NCI-H82 (cell line): ENCODE data around the gene YIF1A.
"Not testable (repeated sequence)": the region's sequence is repeated elsewhere in the genome, so short reads cannot be mapped to it uniquely, and the experiment has no call there.

ENCODE experiments used
- DNase-seq: peaks from one replicate; lab custom pipeline; 2025; lab: John Stamatoyannopoulos, UW

The YIF1A gene

DNA sequence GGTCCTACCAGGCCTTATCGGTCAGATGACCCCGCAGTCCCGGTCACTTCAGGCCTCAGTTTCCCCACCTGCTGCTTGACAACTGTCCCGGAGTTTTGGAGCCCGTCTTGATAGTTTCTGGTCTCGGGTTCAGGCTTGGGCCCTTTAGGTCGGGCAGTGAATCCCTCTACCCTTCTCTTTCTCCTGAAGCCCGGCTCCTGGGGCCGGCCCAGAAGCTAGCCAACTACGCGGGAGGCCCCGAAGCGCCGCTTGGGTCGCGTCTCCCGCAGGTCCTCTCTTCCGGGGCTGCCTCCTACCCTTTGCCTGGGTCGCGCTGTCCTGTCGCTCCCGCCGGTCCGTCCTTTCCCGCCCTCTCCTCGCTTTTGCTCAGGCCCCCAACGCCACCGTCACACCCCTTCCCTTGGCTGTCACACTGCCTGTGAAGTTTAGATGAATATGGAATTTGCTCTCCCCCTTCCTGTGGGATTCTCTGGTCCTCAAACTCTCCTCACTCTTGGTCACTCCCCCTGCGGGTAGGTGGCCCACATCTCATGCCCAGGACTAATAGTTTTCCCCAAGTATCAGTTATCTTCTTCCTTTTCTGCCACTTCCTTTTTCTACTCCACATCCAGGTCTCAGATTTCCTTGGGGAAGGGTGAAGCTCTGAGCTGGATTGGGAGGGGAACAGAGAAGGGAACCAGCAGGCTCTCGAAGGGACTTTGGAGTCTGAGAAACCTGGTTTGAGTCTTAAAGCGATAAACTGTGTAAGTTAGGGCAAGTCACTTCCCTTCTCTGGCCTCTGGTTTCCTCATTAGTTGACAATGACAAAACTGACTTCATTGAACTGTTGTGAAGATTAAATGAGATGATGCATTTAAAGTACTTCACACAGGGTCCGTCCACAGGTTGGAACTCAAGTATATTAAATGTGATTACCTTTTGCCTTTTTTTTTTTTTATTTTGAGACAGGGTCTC, 19.7 kb downstream of the YIF1A start:
- DNase-seq: peak; percentile 38

DNA sequence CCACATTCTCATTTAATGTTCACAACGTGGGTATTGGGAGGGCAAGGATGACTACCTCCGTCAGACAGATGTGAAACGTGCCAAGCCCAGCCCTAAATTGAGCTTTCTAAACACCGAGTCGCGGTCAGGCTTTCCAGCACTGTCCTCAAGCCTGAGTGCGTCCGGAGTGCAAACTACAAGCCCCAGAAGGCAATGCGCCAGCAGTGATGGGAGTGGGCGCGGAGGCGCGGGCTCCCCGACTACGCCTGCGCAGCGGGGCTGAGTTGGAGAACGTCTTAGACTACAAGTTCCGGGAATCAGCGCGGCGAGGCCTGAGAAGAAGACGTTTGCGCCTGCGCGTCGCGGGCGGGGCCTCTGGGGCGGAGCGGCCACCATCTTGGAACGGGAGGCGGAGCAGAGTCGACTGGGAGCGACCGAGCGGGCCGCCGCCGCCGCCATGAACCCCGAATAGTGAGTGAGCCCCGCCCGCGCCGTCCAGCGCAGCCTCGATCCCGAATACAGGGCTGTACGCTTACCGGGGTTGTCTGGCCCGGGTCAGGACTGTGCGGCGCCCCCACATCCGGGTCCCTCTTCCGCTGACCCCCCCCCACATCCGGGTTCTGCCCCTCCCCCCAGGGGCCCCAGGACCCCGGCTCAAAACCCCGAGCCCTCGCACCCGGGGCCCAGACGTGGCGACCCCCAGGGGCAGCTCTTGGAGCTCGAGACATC, 20.5 kb downstream of the YIF1A start, which contains the start of gene RAB1B:
Gene RAB1B (plus strand): TSS at position 396 of the 708 bp plus-strand sequence. CDS start 41 bp downstream, at position 437.
- DNase-seq: peak; percentile 99

DNA sequence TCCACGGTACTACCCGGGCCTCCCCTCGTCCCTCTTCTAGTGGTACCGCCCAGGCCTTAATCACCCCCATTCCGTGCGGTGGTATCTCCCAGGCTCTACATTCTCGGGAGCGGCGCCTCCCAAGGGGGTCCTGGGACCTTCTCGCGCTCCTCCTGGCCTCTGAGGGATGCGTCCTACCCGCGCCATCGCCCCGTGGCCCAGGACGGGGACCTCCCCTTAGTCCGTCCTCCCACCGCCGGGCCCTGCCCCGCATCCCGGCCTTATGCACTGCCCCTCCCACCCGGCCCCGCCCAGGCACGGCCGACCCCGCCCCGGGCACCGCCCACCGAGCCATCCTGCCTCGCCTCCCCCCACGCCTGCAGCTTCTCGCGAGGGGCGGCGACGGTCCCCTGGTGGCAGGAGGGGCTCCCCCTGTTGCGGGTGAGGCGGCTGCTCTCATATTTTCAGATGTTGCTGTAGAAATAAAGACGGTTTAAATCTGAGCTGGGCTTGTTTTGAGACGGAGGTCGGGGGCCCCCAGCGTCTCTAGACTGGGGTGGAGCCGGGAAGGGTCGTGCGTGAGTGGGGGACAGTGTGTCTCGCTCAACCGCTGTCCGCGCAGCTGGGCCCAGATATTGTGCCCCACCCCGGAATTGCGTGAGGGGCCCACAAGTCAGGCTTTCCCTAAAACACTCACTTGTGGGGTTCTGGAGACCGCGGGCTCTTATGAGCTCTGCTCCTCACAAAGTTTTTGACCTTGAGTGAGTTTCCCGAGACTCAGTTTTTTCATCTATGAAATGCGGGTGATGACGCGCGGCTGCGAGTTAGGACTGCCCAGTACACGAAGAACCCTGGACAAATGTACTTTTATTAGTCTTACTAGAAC, 21.3 kb downstream of the YIF1A start:
- DNase-seq: peak; percentile 85

DNA sequence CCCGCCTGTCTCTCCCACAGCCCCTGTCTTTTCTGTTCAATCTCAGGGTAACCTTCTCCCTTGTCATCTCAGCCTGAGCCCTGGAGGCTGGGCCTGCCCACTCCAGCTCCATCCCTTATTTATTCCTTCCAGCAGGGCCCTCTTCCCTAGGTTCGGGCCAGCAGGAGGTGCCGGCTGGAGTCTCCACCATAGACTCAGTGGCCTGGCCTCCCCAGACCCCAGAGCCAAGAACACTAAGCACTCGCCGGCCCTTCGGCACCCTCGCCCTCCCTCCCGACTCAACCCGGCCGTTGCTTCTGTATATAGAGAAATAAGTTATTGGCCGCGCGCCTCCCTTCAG, 21.9 kb downstream of the YIF1A start:
- DNase-seq: no peak

DNA sequence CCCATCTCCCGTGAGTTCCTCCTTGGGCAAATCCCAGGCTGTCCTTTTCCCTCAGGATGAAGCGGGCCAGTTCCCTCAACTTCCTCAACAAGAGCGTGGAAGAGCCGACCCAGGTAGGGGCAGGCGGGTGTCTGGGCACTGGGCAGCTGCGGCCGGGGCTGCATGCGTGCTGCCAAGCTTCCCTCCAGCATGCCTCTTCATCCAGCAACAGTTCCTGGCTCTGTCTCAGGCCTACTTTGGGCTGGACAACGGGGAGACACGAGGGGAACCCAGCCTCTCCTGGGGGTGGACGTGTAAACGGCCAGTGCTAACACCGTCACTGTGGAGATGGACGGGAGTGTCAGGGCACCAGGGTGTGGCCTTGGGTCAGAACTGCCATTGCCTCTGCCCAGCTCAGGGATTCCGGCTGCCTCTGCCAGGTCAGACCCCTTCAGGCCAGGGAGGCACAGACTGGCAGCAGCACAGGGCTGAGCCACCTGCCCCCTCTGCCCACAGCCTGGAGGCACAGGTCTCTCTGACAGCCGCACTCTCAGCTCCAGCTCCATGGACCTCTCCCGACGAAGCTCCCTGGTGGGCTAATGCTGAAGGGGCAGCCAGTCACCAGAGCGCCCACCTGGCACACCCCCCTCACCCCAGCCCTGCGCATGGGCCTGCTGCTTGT, 22.4 kb downstream of the YIF1A start:
- DNase-seq: no peak

DNA sequence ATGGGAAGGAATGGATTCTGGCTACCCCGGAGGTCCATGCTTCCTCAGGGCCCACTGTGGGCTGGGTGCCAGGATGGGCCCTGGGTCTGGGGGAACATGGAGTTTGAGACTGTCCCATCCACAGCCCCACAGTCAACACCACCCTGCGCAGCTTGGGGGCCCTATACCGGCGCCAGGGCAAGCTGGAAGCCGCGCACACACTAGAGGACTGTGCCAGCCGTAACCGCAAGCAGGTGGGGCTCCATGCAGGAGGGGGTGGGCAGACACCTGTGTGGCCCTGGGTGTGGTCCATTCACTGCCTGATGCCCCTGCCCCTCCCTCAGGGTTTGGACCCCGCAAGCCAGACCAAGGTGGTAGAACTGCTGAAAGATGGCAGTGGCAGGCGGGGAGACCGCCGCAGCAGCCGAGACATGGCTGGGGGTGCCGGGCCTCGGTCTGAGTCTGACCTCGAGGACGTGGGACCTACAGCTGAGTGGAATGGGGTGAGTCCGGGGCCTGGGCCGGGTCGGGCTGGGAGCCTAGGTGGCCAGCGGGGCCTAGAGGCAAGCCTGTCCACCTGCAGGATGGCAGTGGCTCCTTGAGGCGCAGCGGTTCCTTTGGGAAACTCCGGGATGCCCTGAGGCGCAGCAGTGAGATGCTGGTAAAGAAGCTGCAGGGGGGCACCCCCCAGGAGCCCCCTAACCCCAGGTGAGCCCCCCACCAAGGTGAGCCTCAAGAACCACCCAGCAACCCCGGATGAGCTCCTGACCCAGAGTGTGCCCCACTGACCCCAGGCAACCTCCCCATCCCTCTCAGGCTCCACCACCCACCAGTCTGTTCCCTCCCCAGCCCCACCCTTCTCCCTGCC, 23.2 kb downstream of the YIF1A start:
- DNase-seq: no peak

DNA sequence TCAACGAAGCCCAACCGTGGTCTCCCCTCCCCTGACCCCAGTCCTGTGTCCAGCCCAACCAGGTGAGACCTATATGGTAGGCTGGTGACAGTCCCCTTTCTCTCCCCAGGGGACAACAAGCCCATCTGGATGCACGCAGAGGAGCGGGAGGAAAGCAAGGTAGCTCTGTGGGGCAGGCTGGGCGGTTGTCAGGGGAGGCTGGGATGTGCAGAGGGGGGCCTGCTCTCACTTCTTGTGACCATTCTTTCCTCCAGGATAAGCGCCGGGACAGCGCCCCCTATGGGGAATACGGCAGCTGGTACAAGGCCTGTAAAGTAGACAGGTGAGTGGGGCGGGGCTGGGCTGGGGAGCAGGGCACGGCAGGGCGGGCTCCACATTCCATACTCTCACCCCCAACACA, 24.0 kb downstream of the YIF1A start:
- peak; percentile 60 for DNase-seq

DNA sequence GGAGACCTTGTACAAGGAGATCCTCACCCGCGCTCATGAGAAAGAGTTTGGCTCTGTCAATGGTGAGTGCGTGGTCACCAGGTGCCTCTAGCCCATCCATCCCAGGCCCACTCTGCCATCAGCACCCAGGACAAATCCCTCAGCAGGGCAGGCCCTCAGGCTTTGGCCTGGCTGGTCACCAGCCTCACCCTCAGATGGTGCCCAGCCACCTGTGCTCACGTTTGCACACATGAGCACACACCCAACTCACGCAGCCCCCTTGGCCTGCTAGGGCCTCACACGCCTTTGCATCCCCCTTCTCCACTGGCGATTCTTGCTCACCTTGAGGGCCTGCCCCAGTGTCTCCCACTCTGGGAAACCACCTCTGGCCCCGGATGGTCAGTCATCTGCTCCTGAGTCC, 24.6 kb downstream of the YIF1A start:
- no peak for DNase-seq

DNA sequence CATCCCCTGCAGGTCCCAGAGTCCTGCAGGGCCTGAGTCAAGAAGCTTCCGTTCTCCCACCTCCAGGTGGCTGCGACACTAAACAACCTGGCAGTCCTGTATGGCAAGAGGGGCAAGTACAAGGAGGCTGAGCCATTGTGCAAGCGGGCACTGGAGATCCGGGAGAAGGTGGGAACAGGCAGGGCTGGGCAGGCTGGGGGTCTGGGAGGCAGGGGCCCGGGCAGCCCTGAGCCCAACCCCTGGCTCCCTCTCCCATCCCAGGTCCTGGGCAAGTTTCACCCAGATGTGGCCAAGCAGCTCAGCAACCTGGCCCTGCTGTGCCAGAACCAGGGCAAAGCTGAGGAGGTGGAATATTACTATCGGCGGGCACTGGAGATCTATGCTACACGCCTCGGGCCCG, 25.2 kb downstream of the YIF1A start:
- DNase-seq: no peak

DNA sequence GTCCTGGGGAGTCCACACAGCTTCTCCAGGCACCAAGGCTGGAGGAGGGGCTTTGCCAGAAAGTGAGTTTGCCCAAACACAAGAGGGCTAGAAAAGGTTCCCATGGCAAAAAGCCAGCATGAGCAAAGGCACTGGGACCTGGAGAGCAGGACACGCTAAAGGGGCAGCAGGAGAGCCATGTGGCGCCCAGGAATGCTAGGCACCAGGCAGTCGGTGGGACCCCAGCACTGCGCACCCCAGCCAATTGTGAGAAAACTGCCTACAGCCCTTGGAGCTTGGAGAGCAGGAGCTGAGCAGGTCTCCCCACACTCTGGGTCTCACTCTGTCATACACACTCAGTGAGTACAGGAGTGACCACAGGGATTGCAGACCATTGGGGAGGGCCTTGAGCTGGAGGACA, 25.7 kb downstream of the YIF1A start:
- DNase-seq: no peak

DNA sequence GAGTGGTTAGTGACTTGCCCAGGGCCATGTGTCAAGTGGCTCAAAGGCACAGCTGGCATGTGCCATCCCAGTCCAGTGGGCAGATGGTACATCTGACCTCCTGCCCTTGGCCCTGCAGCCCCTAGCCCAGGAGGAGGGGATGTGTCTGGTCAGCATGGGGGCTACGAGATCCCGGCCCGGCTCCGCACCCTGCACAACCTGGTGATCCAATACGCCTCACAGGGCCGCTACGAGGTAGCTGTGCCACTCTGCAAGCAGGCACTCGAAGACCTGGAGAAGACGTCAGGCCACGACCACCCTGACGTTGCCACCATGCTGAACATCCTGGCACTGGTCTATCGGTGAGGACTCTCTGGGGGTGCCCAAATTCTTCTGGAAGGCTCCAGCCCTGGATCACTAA, 26.2 kb downstream of the YIF1A start:
- no peak for DNase-seq

DNA sequence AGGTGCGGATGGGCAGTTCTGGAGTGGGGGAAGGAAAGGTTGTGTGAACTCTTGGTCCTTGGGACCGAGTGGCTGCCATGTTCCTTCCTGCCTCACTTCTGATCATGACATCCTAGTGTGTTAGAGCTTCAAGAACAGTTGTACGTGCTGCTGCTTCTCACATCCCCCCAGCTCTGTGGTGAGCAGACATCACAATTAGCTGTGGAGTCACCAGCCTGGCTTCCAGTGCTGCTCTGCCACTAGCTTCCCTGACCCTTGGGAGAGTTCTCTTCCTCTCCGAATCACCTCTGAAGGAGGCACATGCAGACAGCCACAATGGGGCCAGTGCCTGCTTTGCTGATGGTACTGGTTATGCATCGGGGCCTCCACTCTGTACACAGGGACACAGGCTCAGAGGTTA, 26.8 kb downstream of the YIF1A start:
- DNase-seq: no peak

DNA sequence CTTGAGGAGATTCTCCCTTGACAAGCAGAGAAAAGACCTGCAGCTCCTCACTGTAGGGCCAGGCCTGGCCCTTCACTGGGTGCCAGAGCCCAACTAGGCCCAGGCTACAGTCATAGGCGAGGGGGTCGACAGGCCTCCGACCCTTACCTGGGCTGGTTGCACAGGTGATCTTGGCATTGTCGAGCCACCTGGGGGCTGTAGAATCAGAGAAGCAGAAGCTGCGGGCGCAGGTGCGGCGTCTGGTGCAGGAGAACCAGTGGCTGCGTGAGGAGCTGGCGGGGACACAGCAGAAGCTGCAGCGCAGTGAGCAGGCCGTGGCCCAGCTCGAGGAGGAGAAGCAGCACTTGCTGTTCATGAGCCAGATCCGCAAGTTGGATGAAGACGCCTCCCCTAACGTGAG, 27.4 kb downstream of the YIF1A start:
- DNase-seq: no peak

DNA sequence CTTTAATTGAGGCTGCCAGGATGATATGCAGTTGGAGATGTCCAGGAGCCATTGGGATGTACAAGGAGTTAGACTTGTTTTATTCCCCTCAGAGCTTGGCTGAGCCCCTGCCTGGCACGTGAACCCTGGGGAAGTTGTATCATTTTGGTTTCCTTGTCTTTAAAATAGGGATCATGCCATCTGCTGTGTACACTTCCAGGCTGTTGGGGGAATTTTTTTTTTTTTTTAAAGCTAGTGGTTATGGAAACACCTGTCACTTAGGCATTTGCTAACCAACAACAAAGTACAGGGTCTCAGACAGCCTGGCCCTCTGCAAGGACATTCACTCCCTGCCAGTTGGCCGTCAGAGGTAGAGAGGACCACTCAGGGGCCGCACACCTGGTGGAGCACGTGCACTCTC, 29.0 kb downstream of the YIF1A start:
- no peak for DNase-seq

DNA sequence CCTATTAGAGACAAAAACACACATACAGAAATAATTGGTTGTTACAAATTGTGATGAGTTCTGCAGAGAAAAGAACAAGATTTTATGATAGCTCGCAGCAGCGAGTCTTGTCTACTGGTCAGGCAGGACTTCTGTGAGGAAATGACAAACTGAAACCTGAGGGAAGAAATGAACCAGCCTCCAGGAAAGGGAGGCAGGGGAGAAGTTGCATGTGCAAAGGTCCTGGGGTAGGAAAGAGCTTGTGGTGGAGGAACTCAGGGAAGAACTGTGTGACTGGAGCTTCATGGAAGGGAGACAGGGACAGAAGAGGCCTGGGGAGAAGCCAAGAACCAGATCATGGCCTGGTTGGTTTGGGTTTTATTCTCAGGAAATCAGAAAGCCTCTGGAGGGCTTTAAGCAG, 29.7 kb downstream of the YIF1A start:
- no peak for DNase-seq

DNA sequence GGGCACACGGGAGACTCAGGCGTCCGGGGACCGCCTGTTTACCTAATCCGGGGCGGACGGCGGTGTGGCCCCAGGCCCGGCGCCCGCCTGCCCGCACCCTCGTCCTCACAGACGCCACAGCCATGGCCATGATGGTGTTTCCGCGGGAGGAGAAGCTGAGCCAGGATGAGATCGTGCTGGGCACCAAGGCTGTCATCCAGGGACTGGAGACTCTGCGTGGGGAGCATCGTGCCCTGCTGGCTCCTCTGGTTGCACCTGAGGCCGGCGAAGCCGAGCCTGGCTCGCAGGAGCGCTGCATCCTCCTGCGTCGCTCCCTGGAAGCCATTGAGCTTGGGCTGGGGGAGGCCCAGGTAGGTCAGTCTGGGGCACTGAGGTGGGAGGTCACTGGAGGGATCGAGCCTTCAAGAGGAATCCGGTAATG, 30.5 kb downstream of the YIF1A start:
- DNase-seq: no peak

DNA sequence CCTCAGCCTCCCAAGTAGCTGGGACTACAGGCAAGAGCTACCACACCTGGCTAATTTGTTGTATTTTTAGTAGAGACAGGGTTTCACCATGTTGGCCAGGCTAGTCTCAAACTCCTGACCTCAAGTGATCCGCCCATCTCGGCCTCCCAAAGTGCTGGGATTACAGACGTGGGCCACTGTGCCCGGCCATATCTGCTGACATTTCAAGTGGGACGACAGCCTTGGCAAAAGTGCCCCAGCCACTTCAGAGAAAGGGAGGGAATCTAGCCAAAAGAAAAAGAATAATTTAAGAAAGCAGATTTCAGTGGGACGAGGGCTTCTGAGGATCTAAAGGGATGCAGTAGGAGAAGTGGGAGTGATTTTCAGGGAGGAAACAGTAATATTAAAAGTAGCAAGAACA, 35.9 kb downstream of the YIF1A start:
- not testable (repeated sequence) for DNase-seq

DNA sequence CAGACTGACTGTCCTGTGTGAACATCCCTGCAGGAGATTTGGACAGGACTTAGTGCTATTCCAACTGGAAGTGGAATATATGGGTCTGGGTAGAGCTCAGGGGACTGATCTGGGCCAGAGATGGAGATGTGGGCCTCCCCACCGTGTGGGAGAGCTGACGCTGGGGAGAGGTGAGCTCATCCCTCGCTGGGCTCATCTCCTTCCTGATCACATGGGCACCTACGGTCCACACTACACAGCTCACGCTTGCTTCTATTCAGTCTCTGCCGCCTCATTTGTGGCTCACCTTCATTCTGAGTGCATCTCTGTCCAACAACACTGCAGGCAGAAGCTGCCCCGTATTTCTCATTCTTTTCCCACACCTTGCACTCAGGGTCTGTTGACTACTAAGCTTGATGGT, 37.1 kb downstream of the YIF1A start:
- DNase-seq: no peak

DNA sequence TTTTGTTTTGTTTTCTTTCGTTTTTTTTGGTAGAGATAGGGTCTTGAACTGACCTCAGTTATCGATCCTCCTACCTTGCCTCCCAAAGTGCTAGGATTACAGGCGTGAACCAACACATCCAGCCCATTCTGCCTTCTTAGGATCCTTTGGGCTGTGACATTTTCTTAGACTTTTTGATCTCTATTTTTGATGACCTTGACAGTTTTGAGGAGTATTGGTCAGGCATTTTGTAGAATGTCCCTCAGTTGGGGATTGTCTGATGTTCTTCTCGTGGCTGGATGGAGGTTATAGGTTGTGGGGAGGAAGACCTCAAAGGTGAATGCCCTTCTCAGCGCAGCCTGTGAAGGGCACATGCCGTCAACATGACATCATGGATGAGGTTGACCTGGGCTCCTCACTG, 40.0 kb downstream of the YIF1A start:
- no peak for DNase-seq

DNA sequence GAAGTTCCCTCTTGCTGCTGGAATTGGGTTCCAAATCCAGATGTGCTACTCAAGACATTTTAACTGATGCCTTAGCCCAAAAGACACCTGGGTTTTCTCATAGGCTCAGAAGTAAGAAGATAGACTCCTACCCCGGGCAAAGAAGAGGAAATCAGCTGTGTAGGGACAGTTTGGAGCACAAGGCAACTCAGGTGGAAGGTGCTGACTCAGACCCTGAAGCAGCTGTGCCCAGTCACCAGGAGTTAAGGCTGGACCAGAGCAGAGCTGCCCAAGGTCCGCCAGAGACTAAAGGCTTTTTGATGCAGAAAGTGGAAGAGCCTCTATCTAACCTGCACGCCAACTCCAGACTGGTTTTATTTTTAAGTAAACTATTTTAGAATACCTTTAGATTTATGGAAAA, 41.1 kb downstream of the YIF1A start:
- DNase-seq: no peak

DNA sequence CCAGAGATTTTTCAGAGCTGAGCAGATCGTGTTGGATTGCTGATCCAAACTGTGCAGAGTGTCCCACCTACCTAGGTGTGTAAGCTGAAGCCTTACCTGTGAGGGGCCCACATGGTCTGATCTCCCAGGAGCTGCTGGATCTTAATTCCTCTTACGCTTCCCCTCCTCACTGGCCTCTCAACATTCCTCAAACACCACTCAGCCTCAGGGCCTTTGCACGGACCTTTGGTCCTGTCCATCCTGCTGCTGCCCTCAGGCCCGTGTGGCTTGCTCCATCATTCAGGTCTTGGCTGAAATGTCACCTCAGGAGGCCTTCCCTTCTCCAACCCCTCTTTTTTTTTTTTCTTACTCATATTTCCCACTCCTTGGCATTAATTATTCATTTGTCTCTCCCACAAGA, 41.6 kb downstream of the YIF1A start:
- DNase-seq: no peak
